Glomerular endothelial cell (primary cell): ENCODE results near the gene SLC38A11. TPM values are rescaled to one million over a fixed set of nuclear protein-coding genes. Genes with fewer than 3 reads are reported as not detected.

Experiments used
- DNase-seq: peaks from one replicate; pipeline ENCODE4 v3.0.0-alpha.2; 2011; ENCODE audit warnings: low read depth, low spot score; ENCODE audit errors: extremely low read depth
- total RNA-seq: library from RNA; depleted of rRNA; stranded (reverse); fragments of >200 nt; gene quantifications from 2 replicates; pipeline ENCODE4 v1.2.3, GENCODE V29; 2015

SLC38A11 gene
- total RNA-seq, 1 donor from 2014 or later, result not detected

GRCh38 chr2:164847291-164847690 lies 108.0 kb downstream of the SLC38A11 start:
- no peak for DNase-seq

GRCh38 chr2:164846276-164846675 lies 109.0 kb downstream of the SLC38A11 start:
- no peak for DNase-seq

Other genes with a start within 250 kb of the SLC38A11 start
- 9.0 and 14.2 TPM in 2 replicates for gene COBLL1, start 113.7 kb downstream of the SLC38A11 start, total RNA-seq
- 0.35 and 0.63 TPM in 2 replicates for gene SCN3A, start 248.5 kb upstream of the SLC38A11 start, total RNA-seq